HUDEP-2 (cell line): ENCODE measurements around the gene STAG1.
A peak's percentile ranks its signal among the peaks of the same experiment; 100 is the strongest.
"Not testable (repeated sequence)": the region's sequence is repeated elsewhere in the genome, so short reads cannot be mapped to it uniquely, and the experiment has no call there.

Source experiments
- DNase-seq, 76 experiments: peaks; one replicate each; lab custom pipeline; 2025; ENCODE audit not compliant: unreplicated experiment in 76 of 76; lab: John Stamatoyannopoulos, UW

STAG1 gene

DNA sequence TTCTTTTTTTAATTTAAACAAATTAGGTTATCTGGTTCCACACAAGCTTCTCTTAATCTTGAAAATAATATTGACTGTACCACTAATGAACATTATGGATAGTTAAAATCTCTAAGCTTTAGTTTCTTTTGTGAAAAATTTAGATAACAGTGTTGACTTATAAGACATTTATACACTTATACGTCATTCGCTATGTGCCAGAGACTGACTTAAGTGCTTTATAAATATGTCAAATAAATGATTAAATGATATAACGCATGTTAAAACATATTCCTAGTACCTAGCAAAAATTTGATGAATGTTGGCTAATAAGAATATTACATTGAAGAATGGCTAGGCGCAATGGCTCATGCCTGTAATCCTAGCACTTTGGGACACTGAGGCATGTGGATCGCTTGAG, 405.7 kb downstream of the STAG1 start:
- no peak for DNase-seq

DNA sequence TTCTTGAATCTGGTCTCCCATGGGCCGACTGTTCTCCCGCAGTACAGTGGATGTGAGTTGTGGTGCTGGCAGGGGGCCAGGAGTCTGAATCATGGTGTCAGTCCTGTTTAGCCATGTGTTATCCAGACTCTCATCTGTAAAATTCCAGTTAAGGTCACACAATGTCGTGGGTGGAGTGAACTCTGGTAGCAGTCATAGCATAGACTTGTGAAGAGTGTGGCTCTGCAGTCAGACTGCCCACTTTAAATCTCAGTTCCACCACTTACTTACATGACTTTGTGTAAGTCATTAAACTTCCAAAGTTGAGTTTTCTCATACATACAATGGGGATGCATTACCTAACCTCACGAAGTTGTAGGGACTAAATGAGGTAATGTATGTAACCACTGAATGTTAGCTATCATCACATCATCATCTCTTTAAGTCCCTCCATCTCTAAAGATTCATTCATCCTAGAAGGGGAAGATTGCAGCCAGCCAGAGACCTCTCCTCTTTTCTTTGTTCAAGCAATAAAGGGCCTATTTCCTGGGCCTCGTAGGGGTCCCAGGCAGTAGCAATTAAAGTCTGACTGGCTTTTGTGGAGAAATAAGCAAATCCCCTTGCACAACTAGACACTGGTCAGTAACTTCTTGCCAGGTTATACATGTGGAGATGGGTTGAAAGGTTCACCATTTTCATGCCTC, 408.2 kb downstream of the STAG1 start:
- DNase-seq = peak in 66 of 76 experiments; percentile 3 to 76 (median 43)

DNA sequence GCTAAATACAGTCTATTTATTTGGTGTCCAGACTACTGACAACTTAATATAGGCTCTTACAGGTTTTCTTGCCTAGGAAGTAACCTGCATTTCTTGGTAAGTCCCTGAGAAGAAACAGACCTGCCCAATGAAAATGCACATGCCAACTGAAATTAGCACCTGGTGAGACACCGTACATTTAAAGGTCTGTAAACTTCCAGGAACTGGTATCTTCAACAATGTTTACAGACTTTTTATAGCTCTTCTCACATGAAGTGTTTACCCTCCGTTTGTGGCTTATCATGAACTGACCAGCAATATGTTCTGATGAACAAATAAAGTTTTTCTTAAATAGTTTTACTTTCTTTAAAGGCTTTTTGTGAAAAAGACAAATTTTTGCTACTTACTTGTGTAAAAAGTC, 408.7 kb downstream of the STAG1 start:
- DNase-seq = no peak

DNA sequence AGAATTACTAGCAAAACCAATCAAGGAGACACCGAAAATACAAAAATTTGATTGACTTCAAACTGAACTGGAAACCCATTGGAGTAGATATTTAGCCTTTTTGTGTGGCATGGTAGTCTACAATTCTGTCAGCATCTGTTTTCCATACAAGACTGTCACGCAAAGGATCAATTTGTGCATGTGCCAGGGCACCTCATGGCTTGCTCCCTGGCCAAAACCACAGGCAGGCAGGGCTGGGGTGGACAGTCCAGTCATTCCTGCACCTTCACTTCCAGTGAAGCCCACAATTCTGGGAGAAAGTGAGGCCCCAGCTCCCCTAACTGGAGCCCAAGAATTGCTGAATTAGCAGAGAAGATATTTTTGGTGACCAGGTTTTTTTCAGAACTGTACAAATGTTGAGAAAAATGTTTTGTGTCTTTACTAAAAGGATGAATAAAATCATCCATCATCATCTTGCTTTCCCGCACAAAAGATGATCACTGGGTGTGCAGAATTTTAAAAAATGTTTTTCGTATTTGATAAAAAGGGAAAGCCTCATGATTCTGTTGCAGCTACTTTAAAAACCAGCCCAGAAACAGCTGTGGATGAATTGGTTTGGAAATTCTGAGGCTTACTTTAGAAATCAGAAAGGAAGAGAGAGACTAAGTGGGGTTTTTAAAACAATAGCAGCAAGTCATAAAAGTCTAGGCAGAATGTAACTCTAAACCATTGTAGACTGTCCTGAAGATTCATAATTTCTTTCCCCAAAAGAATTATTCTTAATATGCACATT, 415.7 kb downstream of the STAG1 start:
- no peak for DNase-seq

DNA sequence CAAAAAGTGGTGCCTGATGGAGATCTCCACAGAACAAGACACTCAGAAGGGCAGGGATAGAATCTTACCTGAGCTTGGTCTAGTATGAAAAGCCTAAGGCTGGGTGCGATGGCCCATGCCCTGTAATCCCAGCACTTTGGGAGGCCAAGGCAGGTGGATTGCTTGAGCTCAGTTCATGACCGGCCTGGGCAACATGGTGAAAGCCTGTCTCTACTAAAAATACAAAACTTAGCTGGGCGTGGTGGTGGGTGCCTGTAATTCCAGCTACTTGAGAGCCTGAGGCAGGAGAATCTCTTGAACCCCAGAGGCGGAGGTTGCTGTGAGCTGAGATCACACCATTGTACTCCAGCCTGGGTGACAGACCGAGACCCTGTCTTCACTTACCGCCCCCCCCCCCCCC, 417.5 kb downstream of the STAG1 start:
- DNase-seq = not testable (repeated sequence)

DNA sequence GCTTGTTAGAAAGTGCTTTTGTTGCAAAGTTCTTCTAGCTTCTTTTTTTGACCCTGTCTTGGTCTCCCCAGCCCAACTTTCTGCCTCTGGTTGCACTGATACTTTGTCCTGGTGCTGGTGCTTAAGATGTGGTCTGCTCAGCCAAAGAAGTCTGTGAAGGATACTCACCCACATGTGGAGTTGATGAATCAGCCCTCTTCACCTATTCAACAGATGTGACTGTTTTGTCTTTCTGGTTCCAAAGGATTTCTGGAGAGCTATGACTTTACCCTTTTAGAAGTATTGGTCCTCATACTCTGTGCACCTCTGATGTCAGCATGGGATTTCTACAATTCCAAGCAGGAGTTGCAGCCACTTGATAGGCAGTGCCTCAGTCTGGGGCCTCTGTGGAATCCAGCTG, 418.0 kb downstream of the STAG1 start:
- no peak for DNase-seq

DNA sequence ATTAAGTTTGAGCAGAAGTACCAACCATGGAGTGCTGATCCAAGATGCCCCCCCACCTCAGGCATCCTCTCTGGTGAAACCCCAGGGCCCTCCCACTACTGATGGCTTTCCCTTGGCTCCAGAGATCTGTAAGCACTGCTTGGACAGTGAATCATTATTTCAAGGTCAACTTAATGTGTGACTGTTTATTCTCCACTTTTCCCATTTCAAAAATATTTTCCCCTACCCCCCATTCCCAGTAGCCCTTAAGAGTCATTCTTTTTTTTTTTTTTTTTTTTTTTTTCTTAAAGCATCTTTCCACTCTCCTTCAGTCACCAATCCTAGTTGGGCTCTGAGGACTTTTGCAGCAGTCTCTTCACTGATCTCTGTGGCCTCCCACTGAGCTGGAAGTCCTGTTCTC, 419.4 kb downstream of the STAG1 start:
- no peak for DNase-seq

DNA sequence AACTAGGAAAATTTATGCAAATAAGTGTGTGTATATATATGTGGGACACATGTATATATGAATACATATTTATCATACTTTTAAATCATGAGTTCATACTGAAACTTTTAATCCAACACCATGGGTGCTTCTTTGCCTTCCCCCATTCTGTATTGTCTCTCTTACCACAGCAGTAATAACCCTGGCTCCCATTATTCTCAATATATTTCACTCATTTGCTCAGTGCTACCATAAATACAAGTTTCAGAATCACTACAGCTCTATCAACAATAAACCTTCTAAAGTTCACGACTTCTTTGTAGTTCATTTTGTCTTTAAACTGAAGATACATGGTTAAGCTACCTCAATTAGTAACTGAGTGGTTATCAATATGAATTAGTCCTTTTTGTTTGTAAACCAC, 419.9 kb downstream of the STAG1 start:
- DNase-seq = no peak

DNA sequence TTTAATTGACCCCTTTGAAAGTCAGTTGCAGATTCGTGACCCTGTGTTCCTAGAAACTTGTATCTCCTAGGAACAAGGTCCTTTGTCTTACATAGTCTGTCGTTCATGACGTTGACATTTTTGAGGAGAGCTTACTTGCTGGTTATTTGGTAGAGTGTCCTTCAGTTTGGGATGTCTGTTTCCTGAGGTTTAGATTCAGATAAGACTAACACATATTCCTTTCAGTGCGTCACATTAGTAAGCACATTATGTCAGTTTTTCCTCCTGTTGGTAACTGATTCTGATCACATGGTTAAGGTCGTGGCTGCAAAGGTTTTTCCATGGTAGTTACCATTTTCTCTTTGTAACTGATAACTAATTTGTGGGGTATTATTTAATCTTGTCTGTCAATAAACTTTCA, 421.3 kb downstream of the STAG1 start:
- peak in 2 of 76 experiments; percentile 4 to 17 for DNase-seq

DNA sequence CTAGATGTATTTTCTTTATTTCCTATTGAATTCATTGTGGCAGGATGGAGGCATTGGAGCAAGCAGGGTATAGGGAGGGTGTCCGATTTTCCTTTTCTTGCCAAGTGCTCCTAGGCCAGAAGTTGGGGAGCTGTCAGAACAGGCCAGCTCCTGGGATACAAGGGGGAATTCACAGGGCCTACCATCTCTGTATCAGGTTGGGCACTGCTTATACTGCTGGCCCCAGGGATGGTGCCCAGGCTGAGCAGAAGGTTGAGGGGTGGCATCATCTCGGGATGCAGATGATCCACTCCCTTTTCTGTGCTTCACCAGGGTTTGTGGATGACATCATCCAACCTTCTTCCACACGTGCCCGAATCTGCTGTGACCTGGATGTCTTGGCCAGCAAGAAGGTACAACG, 422.6 kb downstream of the STAG1 start:
- DNase-seq = no peak

DNA sequence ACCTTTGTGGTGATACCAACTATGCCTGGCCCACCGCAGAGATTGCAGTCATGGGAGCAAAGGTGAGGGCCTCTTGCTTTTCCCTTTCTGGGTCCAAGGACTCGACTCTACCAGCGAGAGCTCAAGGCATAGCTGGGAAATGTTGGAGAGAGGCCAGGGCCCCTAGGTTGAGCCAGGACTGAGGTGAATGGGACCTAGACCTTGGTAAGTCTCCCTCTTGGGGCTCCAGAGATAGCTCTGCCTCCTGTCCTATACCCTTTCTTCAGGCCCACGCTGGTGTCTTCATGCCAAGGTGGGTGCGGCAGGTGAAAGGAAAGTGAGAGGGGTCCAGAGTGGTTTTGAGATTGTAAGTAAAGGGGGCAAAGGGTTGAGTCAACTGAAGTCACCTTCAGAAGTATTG, 424.5 kb downstream of the STAG1 start:
- no peak for DNase-seq

DNA sequence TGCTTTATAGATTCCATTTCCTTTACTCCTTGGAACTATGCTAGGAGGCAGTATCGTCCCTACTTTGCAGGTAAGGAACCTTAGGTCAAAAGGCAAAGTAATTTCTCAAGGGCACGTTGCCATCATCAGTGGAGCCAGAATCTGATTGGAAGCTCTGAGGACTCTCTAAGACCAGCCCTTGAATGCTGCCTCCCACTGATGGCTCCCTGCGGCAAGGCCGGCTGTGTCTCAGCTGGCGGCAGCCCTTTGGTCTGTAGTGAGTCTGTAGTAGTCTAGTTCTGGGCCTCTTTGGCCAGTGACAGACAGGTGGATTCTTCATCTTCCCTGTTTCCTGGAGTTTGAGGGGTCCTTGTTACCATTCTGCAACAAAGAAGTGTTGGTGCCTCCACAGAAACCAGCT, 425.9 kb downstream of the STAG1 start:
- no peak for DNase-seq

DNA sequence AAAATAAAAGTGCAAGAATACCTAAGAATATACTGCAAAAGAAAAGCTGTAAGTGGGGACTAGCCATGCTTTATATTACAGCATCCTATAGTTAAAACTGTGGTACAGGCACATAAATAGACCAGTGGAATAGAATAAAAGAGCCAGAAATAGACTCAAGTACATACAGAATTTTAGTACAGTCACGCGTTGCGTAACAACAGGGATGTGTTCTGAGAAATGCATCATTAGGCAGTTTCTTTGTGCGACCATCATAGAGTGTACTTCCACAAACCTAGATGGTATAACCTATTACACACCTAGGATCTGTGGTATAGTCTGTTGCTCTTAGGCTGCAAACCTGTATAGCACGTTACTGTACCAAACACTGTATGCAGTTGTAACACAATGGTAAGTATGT, 440.2 kb downstream of the STAG1 start:
- DNase-seq = no peak

DNA sequence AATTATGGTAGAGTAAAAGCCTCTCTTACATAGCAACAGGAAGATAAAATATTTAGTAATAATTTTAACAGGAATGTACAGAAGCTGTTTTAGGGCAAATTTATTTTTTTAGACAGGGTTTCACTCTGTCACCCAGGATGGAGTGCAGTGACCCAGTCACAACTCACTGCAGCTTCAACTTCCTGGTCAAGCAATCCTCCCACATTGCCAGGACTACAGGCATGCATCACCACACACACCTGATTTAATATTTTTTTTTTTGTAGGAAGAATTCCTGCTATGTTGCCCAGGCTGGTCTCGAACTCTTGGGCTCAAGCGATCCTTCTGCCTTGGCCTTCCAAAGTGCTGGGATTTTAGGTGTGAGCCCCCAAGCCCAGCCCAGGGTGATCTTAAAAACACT, 440.9 kb downstream of the STAG1 start:
- no peak for DNase-seq

DNA sequence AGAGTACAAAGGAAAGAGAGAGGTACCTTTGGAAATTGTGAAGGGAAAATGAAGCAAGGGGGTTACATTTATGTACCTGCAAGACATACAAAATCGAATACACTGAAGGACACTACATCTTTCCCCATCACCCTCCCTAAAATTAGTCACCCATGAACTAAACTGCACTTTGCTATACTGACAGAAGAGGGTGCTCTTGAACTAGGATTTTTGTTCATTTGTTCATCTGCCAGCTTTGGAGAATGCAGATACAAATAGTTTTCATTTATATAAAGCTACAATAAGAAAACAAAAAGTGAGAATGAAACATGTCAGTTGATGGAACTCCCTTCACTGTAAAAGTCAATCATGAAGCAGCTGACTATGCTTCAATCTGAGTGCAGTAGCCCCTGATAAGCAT, 446.3 kb downstream of the STAG1 start:
- no peak for DNase-seq

DNA sequence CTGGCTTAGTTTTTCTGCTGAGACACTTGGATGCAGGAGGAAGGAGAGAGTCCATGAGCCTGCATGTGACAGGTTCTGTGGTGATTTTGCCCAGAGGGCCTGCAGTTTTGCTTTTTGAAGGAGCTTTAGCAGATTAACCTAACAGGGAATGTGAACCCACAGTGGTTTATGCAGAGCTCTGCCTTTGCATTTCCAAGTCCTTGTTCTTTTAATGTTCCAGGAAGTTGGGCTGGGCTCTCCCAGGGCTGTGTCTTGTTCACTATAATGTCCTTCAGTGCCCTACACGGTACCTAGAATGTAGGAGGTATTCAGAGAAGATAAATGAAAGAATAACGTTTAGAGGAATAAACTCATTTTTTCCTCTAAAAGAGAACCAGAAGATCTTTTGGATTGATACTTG, 451.7 kb downstream of the STAG1 start:
- no peak for DNase-seq

DNA sequence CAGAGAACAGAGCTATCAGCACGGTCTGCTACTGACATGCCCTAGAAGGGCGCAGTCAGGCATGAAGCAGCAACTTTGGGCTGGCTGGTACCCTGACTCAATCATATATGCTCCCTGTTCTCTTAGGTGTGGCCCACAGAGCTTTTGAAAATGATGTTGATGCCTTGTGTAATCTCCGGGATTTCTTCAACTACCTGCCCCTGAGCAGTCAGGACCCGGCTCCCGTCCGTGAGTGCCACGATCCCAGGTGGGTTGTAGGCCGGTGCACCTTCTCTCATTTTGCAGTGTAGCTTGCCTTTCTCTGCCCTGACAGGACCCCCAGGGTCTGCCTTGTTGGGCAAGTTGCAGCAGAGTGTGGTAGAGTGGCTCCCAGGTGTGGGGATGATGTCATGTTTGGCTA, 454.4 kb downstream of the STAG1 start:
- no peak for DNase-seq

DNA sequence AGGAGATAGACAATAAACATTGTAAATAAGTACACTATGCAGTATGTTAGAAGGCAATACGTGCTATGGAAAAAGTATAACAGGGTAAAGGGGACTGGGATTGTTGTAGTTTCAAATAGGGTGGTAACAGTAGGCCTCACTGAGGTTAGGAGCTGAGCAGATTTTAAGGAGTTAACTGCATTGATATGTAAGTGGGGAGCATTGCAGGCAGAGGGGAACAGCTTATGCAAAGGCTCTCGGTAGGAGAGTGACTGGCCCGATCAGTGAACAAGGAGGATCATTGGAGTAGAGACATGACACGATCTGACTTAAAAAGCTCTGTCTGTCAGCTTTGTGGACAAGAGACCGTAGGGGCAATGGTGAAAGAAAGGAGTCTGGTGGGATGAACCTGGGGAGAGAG, 455.2 kb downstream of the STAG1 start:
- DNase-seq = no peak

DNA sequence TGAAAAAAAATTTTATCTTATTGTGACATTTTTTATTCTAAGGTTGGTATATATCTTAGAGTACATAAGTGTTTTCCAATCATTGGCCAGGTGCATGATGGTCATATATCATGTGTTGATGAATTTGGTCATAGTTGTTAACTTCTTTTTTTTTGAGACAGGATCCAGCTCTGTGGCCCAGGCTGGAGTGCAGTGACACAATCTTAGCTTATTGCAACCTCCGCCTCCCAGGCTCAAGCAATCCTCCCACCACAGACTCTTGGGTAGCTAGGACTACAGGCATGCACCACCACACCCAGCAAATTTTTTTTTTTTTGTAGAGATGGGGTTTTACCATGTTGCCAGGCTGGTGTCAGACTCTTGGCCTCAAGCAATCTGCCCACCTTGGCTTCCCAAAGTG, 458.0 kb downstream of the STAG1 start:
- DNase-seq = no peak

DNA sequence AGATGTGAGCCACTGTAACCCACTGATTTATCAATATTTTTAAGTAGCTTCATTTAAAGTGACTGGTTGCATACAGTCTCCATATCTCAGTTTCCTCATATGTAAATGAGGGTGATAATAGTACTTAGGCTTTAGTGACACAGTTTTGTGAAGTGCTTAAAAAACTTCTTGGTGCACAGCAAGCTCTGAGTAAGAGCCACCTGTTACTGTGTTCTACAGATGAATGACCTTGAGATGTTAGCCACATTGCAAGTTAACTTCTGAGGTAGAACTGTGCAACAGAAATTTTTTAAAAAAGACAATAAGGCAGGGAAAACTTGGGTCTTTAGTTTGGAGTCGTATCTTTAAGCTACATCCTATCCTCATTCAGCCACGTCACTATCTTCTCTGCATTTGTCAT, 458.9 kb downstream of the STAG1 start:
- no peak for DNase-seq

DNA sequence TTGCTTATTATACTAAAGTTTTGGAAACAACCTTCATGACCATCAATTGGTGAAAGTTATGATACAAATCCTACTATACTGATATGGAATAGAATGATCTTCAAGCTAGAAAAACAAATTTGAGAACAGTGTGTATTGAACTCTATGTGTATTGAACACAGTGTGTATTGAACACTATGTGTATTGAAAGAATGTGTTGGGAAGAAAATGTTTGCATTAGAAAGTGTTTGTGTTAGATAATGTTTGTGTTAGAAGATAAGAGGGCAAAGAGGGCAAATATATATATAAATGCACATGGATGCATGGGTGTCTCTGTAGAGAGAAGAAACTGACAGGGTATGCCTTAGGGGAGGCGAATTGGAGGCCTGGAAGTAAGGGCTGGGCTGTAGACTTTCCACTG, 459.7 kb downstream of the STAG1 start:
- DNase-seq = no peak

DNA sequence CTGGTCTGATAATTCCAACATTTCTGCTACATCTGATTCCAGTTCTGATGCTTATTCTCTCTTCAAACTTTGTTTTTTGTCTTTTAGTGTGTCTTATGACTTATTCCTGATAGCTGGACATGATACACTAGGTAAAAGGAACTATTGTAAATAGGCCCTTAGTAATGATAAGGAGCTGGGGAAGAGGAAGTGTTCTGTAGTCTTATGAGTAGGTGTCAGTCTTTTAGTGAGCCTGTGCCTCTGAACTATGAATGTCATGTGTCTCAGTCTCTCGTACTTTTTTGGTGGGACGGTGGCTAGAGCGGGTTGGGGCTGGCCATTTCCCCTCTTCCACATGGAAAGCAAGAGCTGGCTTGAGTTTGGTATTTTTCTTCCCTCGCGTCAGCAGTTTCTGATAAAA, 460.9 kb downstream of the STAG1 start:
- DNase-seq = no peak
